ENCODE results near the gene CHRNB2.

DNA sequence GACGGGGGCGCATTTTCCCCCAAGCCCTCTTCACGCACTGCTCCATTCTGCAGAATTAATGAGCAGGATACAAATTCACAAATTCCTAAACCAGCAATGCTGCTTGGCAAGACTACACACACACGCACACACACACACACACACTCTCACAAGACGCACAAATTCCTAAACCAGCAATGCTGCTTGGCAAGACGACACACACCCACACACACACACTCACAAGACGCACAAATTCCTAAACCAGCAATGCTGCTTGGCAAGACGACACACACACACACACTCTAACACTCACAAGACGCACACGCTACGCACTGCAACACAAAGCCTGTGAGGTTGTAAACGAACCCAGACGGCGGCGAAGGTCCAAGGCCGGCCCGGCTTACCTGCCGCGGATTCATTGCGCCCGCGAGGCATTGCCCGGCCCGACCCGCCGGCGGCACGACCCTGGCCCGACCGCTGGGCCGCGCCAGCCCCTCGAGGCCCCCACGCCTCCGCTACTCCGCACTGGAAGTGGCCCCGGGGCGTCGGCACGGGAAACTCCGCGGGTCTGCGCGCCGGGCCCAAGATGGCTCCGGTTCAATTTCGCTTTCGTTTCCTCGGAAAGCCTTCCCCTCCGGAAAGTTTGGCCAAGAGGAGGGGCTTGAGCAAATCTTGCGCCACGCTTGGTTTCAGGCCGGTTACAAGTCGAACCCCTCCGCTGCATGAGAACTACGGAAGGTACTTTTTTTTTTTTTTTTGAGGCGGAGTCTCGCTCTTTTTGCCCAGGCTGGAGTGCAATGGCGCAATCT is 40.2 kb downstream of the CHRNB2 start, which contains the start of gene ADAR:
- TF ChIP-seq, protein P1, sequence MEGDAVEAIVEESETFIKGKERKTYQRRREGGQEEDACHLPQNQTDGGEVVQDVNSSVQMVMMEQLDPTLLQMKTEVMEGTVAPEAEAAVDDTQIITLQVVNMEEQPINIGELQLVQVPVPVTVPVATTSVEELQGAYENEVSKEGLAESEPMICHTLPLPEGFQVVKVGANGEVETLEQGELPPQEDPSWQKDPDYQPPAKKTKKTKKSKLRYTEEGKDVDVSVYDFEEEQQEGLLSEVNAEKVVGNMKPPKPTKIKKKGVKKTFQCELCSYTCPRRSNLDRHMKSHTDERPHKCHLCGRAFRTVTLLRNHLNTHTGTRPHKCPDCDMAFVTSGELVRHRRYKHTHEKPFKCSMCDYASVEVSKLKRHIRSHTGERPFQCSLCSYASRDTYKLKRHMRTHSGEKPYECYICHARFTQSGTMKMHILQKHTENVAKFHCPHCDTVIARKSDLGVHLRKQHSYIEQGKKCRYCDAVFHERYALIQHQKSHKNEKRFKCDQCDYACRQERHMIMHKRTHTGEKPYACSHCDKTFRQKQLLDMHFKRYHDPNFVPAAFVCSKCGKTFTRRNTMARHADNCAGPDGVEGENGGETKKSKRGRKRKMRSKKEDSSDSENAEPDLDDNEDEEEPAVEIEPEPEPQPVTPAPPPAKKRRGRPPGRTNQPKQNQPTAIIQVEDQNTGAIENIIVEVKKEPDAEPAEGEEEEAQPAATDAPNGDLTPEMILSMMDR (IDR thresholded peaks at IDR 0.05), result no peak
- no peak for TF ChIP-seq POLR2A (IDR thresholded peaks at IDR 0.05)

All from lower leg skin (tissue), 3 donors.